ENCODE data around the gene SLC9A9. TPM values are rescaled to one million over a fixed set of nuclear protein-coding genes. Genes with fewer than 3 reads are reported as not detected.
"Not testable (repeated sequence)": the region's sequence is repeated elsewhere in the genome, so short reads cannot be mapped to it uniquely, and the experiment has no call there.

Gene SLC9A9
- total RNA-seq, 1 experiment from 2014 or later, result not detected

- TF ChIP-seq CTCF (IDR thresholded peaks at IDR 0.05; ENCODE audit: insufficient read depth in 1 of 2, low read depth in 1 of 2, low read length in 1 of 2, severe bottlenecking in 1 of 2, unreplicated experiment in 1 of 2), result no peak
- Histone ChIP-seq H3K36me3 (ENCODE audit: control insufficient read depth, insufficient read depth, low read length) (no peaks in the 10 kb centered on the region), H3K4me3 (ENCODE audit: low read depth, low read length) (no peak overlapping the region), H3K4me1 (no peaks in the 10 kb centered on the region), H3K27me3 (replicated peaks; ENCODE audit: control insufficient read depth, insufficient read depth, low read length) (no peaks in the 10 kb centered on the region), H3K9me3 (no peaks in the 10 kb centered on the region)
- H3K27me3 Mint-ChIP-seq (ENCODE audit: insufficient read depth, unreplicated experiment), result no peaks in the 10 kb centered on the region
- H3K27ac Mint-ChIP-seq (ENCODE audit: unreplicated experiment), result no peak overlapping the region
- CTCF ChIA-PET, result no interaction called here
- H3K4me1 Mint-ChIP-seq (ENCODE audit: low read depth, unreplicated experiment), result no peaks in the 10 kb centered on the region
- no peak for DNase-seq
- no peak overlapping the region for H3K4me3 Mint-ChIP-seq (ENCODE audit: unreplicated experiment)
- no TSS peak for BruUV-seq (replicated peaks)
- intact Hi-C loops (cut with micrococcal nuclease; ENCODE audit: unreplicated experiment), result no loop called here
- no peaks in the 10 kb centered on the region for H3K36me3 Mint-ChIP-seq (ENCODE audit: insufficient read depth, unreplicated experiment)
- POLR2A ChIA-PET, result no interaction called here
- no peaks in the 10 kb centered on the region for H3K9me3 Mint-ChIP-seq (ENCODE audit: unreplicated experiment)
Measured at GRCh38 chr3:143883151-143883550, 34.9 kb upstream of the SLC9A9 start.

GRCh38 chr3:143881095-143881494 lies 32.8 kb upstream of the SLC9A9 start:
- Mint-ChIP-seq H3K27ac (ENCODE audit: unreplicated experiment) (no peak overlapping the region), H3K9me3 (ENCODE audit: unreplicated experiment) (no peaks in the 10 kb centered on the region), H3K27me3 (ENCODE audit: insufficient read depth, unreplicated experiment) (no peaks in the 10 kb centered on the region), H3K36me3 (ENCODE audit: insufficient read depth, unreplicated experiment) (no peaks in the 10 kb centered on the region), H3K4me3 (ENCODE audit: unreplicated experiment) (no peak overlapping the region), H3K4me1 (ENCODE audit: low read depth, unreplicated experiment) (no peaks in the 10 kb centered on the region)
- Histone ChIP-seq H3K4me3 (ENCODE audit: low read depth, low read length) (no peak overlapping the region), H3K9me3 (no peaks in the 10 kb centered on the region), H3K4me1 (no peaks in the 10 kb centered on the region), H3K36me3 (ENCODE audit: control insufficient read depth, insufficient read depth, low read length) (no peaks in the 10 kb centered on the region), H3K27me3 (replicated peaks; ENCODE audit: control insufficient read depth, insufficient read depth, low read length) (no peaks in the 10 kb centered on the region)
- DNase-seq, result no peak
- no peak for TF ChIP-seq CTCF (IDR thresholded peaks at IDR 0.05; ENCODE audit: insufficient read depth in 1 of 2, low read depth in 1 of 2, low read length in 1 of 2, severe bottlenecking in 1 of 2, unreplicated experiment in 1 of 2)
- ChIA-PET POLR2A (no interaction called here), CTCF (no interaction called here)
- intact Hi-C loops (cut with micrococcal nuclease; ENCODE audit: unreplicated experiment), result no loop called here
- BruUV-seq (replicated peaks), result no TSS peak

- H3K4me3 ChIP-seq (ENCODE audit: low read depth, low read length), result no peak overlapping the region
- no peaks in the 10 kb centered on the region for H3K9me3 ChIP-seq
- Mint-ChIP-seq H3K36me3 (ENCODE audit: insufficient read depth, unreplicated experiment) (no peaks in the 10 kb centered on the region), H3K27ac (ENCODE audit: unreplicated experiment) (no peak overlapping the region), H3K9me3 (ENCODE audit: unreplicated experiment) (no peaks in the 10 kb centered on the region), H3K4me1 (ENCODE audit: low read depth, unreplicated experiment) (no peaks in the 10 kb centered on the region), H3K27me3 (ENCODE audit: insufficient read depth, unreplicated experiment) (no peaks in the 10 kb centered on the region), H3K4me3 (ENCODE audit: unreplicated experiment) (no peak overlapping the region)
- no peaks in the 10 kb centered on the region for H3K36me3 ChIP-seq (ENCODE audit: control insufficient read depth, insufficient read depth, low read length)
- TF ChIP-seq CTCF (IDR thresholded peaks at IDR 0.05; ENCODE audit: insufficient read depth in 1 of 2, low read depth in 1 of 2, low read length in 1 of 2, severe bottlenecking in 1 of 2, unreplicated experiment in 1 of 2), result no peak
- DNase-seq, result no peak
- no peaks in the 10 kb centered on the region for H3K27me3 ChIP-seq (replicated peaks; ENCODE audit: control insufficient read depth, insufficient read depth, low read length)
- ChIA-PET CTCF (no interaction called here), POLR2A (no interaction called here)
- H3K4me1 ChIP-seq, result no peaks in the 10 kb centered on the region
- intact Hi-C loops (cut with micrococcal nuclease; ENCODE audit: unreplicated experiment), result no loop called here
- no TSS peak for BruUV-seq (replicated peaks)
Measured at GRCh38 chr3:143875546-143875945, 27.3 kb upstream of the SLC9A9 start.

GRCh38 chr3:143873553-143873952 lies 25.3 kb upstream of the SLC9A9 start:
- H3K9me3 ChIP-seq; H3K27me3 ChIP-seq (replicated peaks; ENCODE audit: control insufficient read depth, insufficient read depth, low read length); CTCF ChIA-PET; intact Hi-C loops (cut with micrococcal nuclease; ENCODE audit: unreplicated experiment); H3K9me3 Mint-ChIP-seq (ENCODE audit: unreplicated experiment); DNase-seq; H3K4me1 ChIP-seq; H3K4me3 Mint-ChIP-seq (ENCODE audit: unreplicated experiment); H3K36me3 Mint-ChIP-seq (ENCODE audit: insufficient read depth, unreplicated experiment); H3K36me3 ChIP-seq (ENCODE audit: control insufficient read depth, insufficient read depth, low read length); BruUV-seq (replicated peaks); H3K4me1 Mint-ChIP-seq (ENCODE audit: low read depth, unreplicated experiment); POLR2A ChIA-PET; H3K4me3 ChIP-seq (ENCODE audit: low read depth, low read length); H3K27ac Mint-ChIP-seq (ENCODE audit: unreplicated experiment); H3K27me3 Mint-ChIP-seq (ENCODE audit: insufficient read depth, unreplicated experiment): not testable (repeated sequence)
